GM12892 (cell line): ENCODE measurements around the gene KCNK2.

Experiments
- POLR2A ChIP-seq: IDR thresholded peaks from 2 replicates; pipeline ENCODE4 v1.6.1; 2011; ENCODE audit warnings: low read depth, low read length, control low read depth
- POLR2AphosphoS5 ChIP-seq: IDR thresholded peaks from 2 replicates; pipeline ENCODE4 v1.6.1; 2011; ENCODE audit warnings: low read depth, low read length, control low read depth
- TAF1 ChIP-seq: IDR thresholded peaks from 2 replicates; pipeline ENCODE4 v1.6.1; 2011; ENCODE audit warnings: low read depth, mild to moderate bottlenecking, control low read depth, low read length, borderline replicate concordance

DNA sequence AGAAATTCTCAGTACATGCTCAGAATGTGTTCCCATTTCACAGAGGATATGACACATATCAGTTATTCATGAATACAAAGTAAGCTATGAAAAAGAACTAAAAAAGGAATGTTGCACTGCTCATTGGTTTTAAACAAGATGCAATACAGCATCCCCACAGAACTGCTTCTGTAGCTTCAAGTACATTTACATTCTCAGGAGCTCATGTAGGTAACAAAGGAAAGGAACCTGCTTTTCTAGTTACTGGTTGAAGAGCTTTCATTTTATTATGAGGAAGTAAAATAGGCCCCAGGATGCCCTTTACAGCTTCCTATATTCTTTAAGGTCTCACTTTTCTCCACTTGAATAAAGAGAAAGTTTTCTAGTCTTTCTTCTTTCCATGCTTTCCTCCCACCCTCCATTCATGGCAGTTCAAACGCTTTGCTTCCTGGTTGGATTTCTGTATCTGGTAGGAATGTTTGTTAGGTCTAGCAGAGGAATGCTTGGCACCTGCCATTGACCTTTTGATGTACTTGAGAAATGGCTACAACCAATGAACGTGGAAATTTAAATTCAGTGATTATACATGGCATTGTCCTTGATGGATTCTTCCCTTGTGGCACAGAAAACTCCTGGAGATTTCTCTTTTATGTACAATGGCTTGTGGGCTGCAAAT is 27.1 kb upstream of the KCNK2 start:
- TF ChIP-seq POLR2AphosphoS5 (no peak), POLR2A (no peak), TAF1 (no peak)
